WTC11 (cell line): Measurements from ENCODE around the gene STK32A. TPM values are rescaled to one million over a fixed set of nuclear protein-coding genes. Genes with fewer than 3 reads are reported as not detected.

ENCODE experiments used
- ATAC-seq: fragments of 200-7000 bp; cut with Tn5 transposase; 2 replicates; pipeline ENCODE4 v1.10.0; 2021; ENCODE audit warnings: mild to moderate bottlenecking, moderate library complexity
- CTCF ChIA-PET: fragments of 300-600 bp; sonication (Branson Sonifier 250); formaldehyde crosslinking; loops from one replicate; lab custom pipeline; 2021; ENCODE audit warnings: antibody characterized with exemption; lab: Charles Lee
- POLR2A ChIA-PET: fragments of 350-600 bp; sonication (Branson Sonifier 250); formaldehyde crosslinking; loops from one replicate; lab custom pipeline; 2021; ENCODE audit warnings: antibody characterized with exemption; lab: Charles Lee
- DNase-seq: peaks from one replicate; pipeline ENCODE4 v3.0.0; 2021; ENCODE audit warnings: low spot score
- H3K27ac Mint-ChIP-seq: 2 replicates; pipeline ENCODE4 v1.8.0; 2021; ENCODE audit warnings: mixed read lengths
- H3K27me3 Mint-ChIP-seq: 2 replicates; pipeline ENCODE4 v1.8.0; 2021; ENCODE audit warnings: low read depth, mild to moderate bottlenecking, moderate library complexity, mixed read lengths
- H3K36me3 Mint-ChIP-seq: 2 replicates; pipeline ENCODE4 v1.8.0; 2021; ENCODE audit warnings: mixed read lengths
- H3K4me1 Mint-ChIP-seq: 2 replicates; pipeline ENCODE4 v1.8.0; 2022; ENCODE audit warnings: mixed read lengths
- H3K4me3 Mint-ChIP-seq: 2 replicates; pipeline ENCODE4 v1.8.0; 2021; ENCODE audit warnings: mild to moderate bottlenecking, moderate library complexity, mixed read lengths
- H3K9me3 Mint-ChIP-seq: 2 replicates; pipeline ENCODE4 v1.8.0; 2021; ENCODE audit warnings: mixed read lengths
- ATF1 ChIP-seq: sonication (generic); formaldehyde crosslinking; IDR thresholded peaks from 2 replicates; pipeline ENCODE4 v1.8.1; 2023; ENCODE audit warnings: mild to moderate bottlenecking, moderate library complexity, missing genetic modification reagents
- CREB1 ChIP-seq: sonication (generic); formaldehyde crosslinking; IDR thresholded peaks from 2 replicates; pipeline ENCODE4 v1.8.0; 2023; ENCODE audit warnings: mild to moderate bottlenecking, missing genetic modification reagents
- GABPB1 ChIP-seq: sonication (generic); formaldehyde crosslinking; IDR thresholded peaks from 2 replicates; pipeline ENCODE4 v1.8.1; 2023; ENCODE audit warnings: mild to moderate bottlenecking, missing genetic modification reagents
- GRHL2 ChIP-seq: fragments of 250-450 bp; sonication (Bioruptor Pico); IDR thresholded peaks from 2 replicates; pipeline ENCODE4 v1.8.0; 2022; ENCODE audit warnings: mild to moderate bottlenecking, moderate library complexity; ENCODE audit not compliant: insufficient replicate concordance, severe bottlenecking
- GTF2I ChIP-seq: fragments of 250-450 bp; sonication (Bioruptor Pico); conservative IDR thresholded peaks from 2 replicates; pipeline ENCODE4 v1.4.0; 2021; ENCODE audit warnings: mild to moderate bottlenecking
- JAZF1 ChIP-seq: fragments of 250-450 bp; sonication (Bioruptor Pico); IDR thresholded peaks from 2 replicates; pipeline ENCODE4 v1.9.0; 2021; ENCODE audit warnings: moderate library complexity, mild to moderate bottlenecking, inconsistent platforms
- NFYB ChIP-seq: sonication (generic); formaldehyde crosslinking; conservative IDR thresholded peaks from 2 replicates; pipeline ENCODE4 v1.8.0; 2022; ENCODE audit warnings: low read depth, missing genetic modification reagents
- NR1H2 ChIP-seq: sonication (generic); formaldehyde crosslinking; IDR thresholded peaks from 2 replicates; pipeline ENCODE4 v1.9.0; 2021; ENCODE audit warnings: mild to moderate bottlenecking, moderate library complexity, missing genetic modification reagents
- SOX15 ChIP-seq: fragments of 250-450 bp; sonication (Bioruptor Pico); IDR thresholded peaks from 2 replicates; pipeline ENCODE4 v1.9.0; 2021; ENCODE audit warnings: mild to moderate bottlenecking
- SP1 ChIP-seq: sonication (generic); formaldehyde crosslinking; conservative IDR thresholded peaks from 2 replicates; pipeline ENCODE4 v1.8.1; 2022; ENCODE audit warnings: missing genetic modification reagents
- ZNF317 ChIP-seq: sonication (generic); formaldehyde crosslinking; IDR thresholded peaks from 2 replicates; pipeline ENCODE4 v1.8.1; 2023; ENCODE audit warnings: low read depth, mild to moderate bottlenecking, moderate library complexity, missing genetic modification reagents, borderline replicate concordance
- ZNF416 ChIP-seq: fragments of 250-450 bp; sonication (Bioruptor Pico); IDR thresholded peaks from 2 replicates; pipeline ENCODE4 v1.9.0; 2021; ENCODE audit warnings: mild to moderate bottlenecking, inconsistent platforms
- total RNA-seq: library from RNA; stranded (reverse); gene quantifications from 3 replicates; pipeline ENCODE4 v1.2.3, GENCODE V29; 2021
- TF ChIP-seq, protein P1 (sequence below): fragments of 250-450 bp; sonication (Bioruptor Pico); IDR thresholded peaks from 2 replicates; pipeline ENCODE4 v1.9.0; 2021; ENCODE audit warnings: mild to moderate bottlenecking
- TF ChIP-seq, protein P2 (sequence below): sonication (generic); formaldehyde crosslinking; IDR thresholded peaks from 2 replicates; pipeline ENCODE4 v1.8.1; 2023; ENCODE audit warnings: mild to moderate bottlenecking, missing genetic modification reagents, moderate library complexity
- TF ChIP-seq, protein P3 (sequence below): fragments of 250-450 bp; sonication (Bioruptor Pico); IDR thresholded peaks from 2 replicates; pipeline ENCODE4 v1.9.0; 2021; ENCODE audit warnings: mild to moderate bottlenecking
- TF ChIP-seq, protein P4 (sequence below): sonication (generic); formaldehyde crosslinking; IDR thresholded peaks from 2 replicates; pipeline ENCODE4 v1.8.1; 2022; ENCODE audit warnings: low read depth, missing genetic modification reagents, borderline replicate concordance
- TF ChIP-seq, protein P5 (sequence below): sonication (generic); formaldehyde crosslinking; IDR thresholded peaks from 2 replicates; pipeline ENCODE4 v1.8.1; 2022; ENCODE audit warnings: low read depth, mild to moderate bottlenecking, moderate library complexity, missing genetic modification reagents, borderline replicate concordance
- TF ChIP-seq, protein P6 (sequence below): sonication (generic); formaldehyde crosslinking; IDR thresholded peaks from 2 replicates; pipeline ENCODE4 v1.8.1; 2022; ENCODE audit warnings: missing genetic modification reagents, borderline replicate concordance
- TF ChIP-seq, protein P7 (sequence below): sonication (generic); formaldehyde crosslinking; IDR thresholded peaks from 2 replicates; pipeline ENCODE4 v1.8.1; 2023; ENCODE audit warnings: mild to moderate bottlenecking, missing genetic modification reagents, borderline replicate concordance

Gene STK32A
- total RNA-seq, 1 experiment from 2014 or later = 1.7 TPM

DNA sequence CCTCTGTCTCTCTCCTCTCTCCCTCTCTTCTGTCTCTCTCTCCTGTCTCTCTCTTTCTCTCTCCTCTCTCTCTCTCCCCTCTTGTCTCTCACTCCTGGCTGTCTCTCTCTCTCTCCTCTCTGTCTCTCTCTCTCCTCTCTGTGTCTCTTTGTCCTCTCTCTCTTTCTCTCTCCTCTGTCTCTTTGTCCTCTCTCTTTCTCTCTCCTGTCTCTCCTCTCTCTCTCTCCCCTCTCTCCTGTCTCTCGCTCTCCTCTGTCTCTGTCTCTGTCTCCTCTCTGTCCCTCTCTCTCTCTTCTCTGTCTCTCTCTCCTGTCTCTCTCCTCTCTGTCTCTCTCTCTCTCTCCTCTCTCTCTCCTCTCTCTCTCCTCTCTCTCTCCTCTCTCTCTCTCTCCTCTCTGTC is 25.0 kb downstream of the STK32A start (continued):
- TF ChIP-seq, protein P1, sequence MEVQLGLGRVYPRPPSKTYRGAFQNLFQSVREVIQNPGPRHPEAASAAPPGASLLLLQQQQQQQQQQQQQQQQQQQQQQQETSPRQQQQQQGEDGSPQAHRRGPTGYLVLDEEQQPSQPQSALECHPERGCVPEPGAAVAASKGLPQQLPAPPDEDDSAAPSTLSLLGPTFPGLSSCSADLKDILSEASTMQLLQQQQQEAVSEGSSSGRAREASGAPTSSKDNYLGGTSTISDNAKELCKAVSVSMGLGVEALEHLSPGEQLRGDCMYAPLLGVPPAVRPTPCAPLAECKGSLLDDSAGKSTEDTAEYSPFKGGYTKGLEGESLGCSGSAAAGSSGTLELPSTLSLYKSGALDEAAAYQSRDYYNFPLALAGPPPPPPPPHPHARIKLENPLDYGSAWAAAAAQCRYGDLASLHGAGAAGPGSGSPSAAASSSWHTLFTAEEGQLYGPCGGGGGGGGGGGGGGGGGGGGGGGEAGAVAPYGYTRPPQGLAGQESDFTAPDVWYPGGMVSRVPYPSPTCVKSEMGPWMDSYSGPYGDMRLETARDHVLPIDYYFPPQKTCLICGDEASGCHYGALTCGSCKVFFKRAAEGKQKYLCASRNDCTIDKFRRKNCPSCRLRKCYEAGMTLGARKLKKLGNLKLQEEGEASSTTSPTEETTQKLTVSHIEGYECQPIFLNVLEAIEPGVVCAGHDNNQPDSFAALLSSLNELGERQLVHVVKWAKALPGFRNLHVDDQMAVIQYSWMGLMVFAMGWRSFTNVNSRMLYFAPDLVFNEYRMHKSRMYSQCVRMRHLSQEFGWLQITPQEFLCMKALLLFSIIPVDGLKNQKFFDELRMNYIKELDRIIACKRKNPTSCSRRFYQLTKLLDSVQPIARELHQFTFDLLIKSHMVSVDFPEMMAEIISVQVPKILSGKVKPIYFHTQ = no peak
- TF ChIP-seq SOX15 (CRISPR knock-in tag) (no peak), CREB1 (CRISPR knock-in tag) (no peak)
- TF ChIP-seq, protein P2, sequence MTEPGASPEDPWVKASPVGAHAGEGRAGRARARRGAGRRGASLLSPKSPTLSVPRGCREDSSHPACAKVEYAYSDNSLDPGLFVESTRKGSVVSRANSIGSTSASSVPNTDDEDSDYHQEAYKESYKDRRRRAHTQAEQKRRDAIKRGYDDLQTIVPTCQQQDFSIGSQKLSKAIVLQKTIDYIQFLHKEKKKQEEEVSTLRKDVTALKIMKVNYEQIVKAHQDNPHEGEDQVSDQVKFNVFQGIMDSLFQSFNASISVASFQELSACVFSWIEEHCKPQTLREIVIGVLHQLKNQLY (CRISPR knock-in tag) = no peak

DNA sequence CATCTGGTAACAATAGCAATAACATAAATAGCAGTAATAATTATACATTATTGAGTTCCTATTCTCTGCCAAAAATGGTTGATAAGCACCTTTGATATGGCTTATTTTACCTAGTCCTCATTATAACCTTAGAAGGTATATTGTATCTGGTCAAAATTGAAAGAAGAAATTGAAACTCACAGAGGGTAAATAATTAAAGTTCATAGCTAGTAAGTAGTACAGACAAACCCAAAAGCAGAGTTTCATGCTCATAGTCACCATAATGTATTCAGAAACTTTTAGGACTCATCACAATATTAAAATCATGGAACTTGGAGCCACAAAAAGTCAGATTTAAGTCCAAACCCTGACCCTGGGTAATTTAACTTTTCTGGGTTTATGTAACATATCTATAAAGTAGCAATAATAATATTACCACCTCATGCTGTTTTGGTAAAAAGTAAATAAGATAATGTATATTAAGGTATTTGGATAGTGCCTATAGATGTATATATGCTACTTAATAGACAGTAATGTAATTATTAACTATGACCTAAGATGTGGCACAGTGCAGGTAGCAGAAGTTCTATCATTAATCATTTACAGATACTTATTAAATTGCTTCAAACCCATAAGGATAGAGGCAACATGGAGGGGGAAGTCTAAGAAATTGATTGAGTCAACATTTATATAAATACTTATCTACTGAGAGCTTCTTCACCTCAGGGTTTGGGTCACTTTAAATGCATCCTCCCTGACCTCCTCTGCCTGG is 32.4 kb downstream of the STK32A start:
- H3K9me3 Mint-ChIP-seq = peaks cover 16% of the 10 kb centered on the region

More for the DNA sequence above, 32.4 kb downstream of the STK32A start:
- no peaks in the 10 kb centered on the region; the same call in 1 of the 2 replicates for H3K27me3 Mint-ChIP-seq
- no peak for ATAC-seq
- TF ChIP-seq SOX15 (CRISPR knock-in tag) (no peak), SP1 (no peak), ZNF416 (CRISPR knock-in tag) (no peak), GABPB1 (CRISPR knock-in tag) (no peak), ATF1 (CRISPR knock-in tag) (no peak), ZNF317 (CRISPR knock-in tag) (no peak), GRHL2 (CRISPR knock-in tag) (no peak), NFYB (CRISPR knock-in tag) (no peak), GTF2I (no peak), JAZF1 (no peak), NR1H2 (no peak)
- TF ChIP-seq, protein P3, sequence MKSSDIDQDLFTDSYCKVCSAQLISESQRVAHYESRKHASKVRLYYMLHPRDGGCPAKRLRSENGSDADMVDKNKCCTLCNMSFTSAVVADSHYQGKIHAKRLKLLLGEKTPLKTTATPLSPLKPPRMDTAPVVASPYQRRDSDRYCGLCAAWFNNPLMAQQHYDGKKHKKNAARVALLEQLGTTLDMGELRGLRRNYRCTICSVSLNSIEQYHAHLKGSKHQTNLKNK (CRISPR knock-in tag) = no peak
- TF ChIP-seq, protein P4, sequence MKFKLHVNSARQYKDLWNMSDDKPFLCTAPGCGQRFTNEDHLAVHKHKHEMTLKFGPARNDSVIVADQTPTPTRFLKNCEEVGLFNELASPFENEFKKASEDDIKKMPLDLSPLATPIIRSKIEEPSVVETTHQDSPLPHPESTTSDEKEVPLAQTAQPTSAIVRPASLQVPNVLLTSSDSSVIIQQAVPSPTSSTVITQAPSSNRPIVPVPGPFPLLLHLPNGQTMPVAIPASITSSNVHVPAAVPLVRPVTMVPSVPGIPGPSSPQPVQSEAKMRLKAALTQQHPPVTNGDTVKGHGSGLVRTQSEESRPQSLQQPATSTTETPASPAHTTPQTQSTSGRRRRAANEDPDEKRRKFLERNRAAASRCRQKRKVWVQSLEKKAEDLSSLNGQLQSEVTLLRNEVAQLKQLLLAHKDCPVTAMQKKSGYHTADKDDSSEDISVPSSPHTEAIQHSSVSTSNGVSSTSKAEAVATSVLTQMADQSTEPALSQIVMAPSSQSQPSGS (CRISPR knock-in tag) = no peak
- TF ChIP-seq, protein P5, sequence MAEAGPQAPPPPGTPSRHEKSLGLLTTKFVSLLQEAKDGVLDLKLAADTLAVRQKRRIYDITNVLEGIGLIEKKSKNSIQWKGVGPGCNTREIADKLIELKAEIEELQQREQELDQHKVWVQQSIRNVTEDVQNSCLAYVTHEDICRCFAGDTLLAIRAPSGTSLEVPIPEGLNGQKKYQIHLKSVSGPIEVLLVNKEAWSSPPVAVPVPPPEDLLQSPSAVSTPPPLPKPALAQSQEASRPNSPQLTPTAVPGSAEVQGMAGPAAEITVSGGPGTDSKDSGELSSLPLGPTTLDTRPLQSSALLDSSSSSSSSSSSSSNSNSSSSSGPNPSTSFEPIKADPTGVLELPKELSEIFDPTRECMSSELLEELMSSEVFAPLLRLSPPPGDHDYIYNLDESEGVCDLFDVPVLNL (CRISPR knock-in tag) = no peak
- TF ChIP-seq, protein P6, sequence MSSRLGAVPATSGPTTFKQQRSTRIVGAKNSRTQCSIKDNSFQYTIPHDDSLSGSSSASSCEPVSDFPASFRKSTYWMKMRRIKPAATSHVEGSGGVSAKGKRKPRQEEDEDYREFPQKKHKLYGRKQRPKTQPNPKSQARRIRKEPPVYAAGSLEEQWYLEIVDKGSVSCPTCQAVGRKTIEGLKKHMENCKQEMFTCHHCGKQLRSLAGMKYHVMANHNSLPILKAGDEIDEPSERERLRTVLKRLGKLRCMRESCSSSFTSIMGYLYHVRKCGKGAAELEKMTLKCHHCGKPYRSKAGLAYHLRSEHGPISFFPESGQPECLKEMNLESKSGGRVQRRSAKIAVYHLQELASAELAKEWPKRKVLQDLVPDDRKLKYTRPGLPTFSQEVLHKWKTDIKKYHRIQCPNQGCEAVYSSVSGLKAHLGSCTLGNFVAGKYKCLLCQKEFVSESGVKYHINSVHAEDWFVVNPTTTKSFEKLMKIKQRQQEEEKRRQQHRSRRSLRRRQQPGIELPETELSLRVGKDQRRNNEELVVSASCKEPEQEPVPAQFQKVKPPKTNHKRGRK (CRISPR knock-in tag) = no peak
- TF ChIP-seq, protein P7, sequence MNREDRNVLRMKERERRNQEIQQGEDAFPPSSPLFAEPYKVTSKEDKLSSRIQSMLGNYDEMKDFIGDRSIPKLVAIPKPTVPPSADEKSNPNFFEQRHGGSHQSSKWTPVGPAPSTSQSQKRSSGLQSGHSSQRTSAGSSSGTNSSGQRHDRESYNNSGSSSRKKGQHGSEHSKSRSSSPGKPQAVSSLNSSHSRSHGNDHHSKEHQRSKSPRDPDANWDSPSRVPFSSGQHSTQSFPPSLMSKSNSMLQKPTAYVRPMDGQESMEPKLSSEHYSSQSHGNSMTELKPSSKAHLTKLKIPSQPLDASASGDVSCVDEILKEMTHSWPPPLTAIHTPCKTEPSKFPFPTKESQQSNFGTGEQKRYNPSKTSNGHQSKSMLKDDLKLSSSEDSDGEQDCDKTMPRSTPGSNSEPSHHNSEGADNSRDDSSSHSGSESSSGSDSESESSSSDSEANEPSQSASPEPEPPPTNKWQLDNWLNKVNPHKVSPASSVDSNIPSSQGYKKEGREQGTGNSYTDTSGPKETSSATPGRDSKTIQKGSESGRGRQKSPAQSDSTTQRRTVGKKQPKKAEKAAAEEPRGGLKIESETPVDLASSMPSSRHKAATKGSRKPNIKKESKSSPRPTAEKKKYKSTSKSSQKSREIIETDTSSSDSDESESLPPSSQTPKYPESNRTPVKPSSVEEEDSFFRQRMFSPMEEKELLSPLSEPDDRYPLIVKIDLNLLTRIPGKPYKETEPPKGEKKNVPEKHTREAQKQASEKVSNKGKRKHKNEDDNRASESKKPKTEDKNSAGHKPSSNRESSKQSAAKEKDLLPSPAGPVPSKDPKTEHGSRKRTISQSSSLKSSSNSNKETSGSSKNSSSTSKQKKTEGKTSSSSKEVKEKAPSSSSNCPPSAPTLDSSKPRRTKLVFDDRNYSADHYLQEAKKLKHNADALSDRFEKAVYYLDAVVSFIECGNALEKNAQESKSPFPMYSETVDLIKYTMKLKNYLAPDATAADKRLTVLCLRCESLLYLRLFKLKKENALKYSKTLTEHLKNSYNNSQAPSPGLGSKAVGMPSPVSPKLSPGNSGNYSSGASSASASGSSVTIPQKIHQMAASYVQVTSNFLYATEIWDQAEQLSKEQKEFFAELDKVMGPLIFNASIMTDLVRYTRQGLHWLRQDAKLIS (CRISPR knock-in tag) = no peak
- TF ChIP-seq, all 79 proteins: peak for 0
- Mint-ChIP-seq H3K27ac (no peak overlapping the region), H3K36me3 (peaks cover 12% of the 10 kb centered on the region), H3K4me1 (peaks cover 7% of the 10 kb centered on the region), H3K4me3 (no peak overlapping the region)
- ChIA-PET CTCF (no interaction called here), POLR2A (no interaction called here)
- DNase-seq = no peak
